B cell (primary cell): Measurements from ENCODE around the gene PIWIL4. TPM values are rescaled to one million over a fixed set of nuclear protein-coding genes. Genes with fewer than 3 reads are reported as not detected.

ENCODE experiments used
- ATAC-seq: fragments of 200-7000 bp; cut with Tn5 transposase; one replicate; pipeline ENCODE4 v1.10.0; 2021; ENCODE audit warnings: low read depth, mild to moderate bottlenecking, moderate number of reproducible peaks, moderate library complexity
- CTCF ChIA-PET: fragments of 350-600 bp; sonication (Branson Sonifier 250); formaldehyde crosslinking; loops from one replicate; lab custom pipeline; 2021; ENCODE audit warnings: antibody characterized with exemption, inconsistent platforms; lab: Charles Lee
- POLR2A ChIA-PET: fragments of 350-600 bp; sonication (Branson Sonifier 250); formaldehyde crosslinking; loops from one replicate; lab custom pipeline; 2021; ENCODE audit warnings: antibody characterized with exemption; lab: Charles Lee
- DNase-seq: peaks from one replicate; pipeline ENCODE4 v3.0.0; 2013
- H2AFZ ChIP-seq: 2 replicates; pipeline ENCODE4 v1.6.1; 2012; ENCODE audit warnings: mild to moderate bottlenecking, low read depth, low read length; ENCODE audit not compliant: insufficient read depth, poor library complexity, severe bottlenecking
- H3K27ac ChIP-seq, 2 donors: 1 replicate in 1 of 2; 2 replicates in 1 of 2; pipeline ENCODE4 v1.5.1; 2012 to 2013; ENCODE audit warnings: low read length in 2 of 2, mild to moderate bottlenecking in 2 of 2, moderate library complexity in 1 of 2
- H3K27me3 ChIP-seq, 4 experiments: fragments of 200-600 bp in 1 of 4; sonication (generic) in 1 of 4; replicated peaks in 1 of 4; 1 replicate in 2 of 4; 2 replicates in 2 of 4; pipeline versions ENCODE4 v1.6.1 to v1.7.0; 2013 to 2016; ENCODE audit warnings: low read length in 3 of 4, mild to moderate bottlenecking in 2 of 4, mixed read lengths in 1 of 4, moderate library complexity in 1 of 4; ENCODE audit not compliant: insufficient read depth in 4 of 4, control insufficient read depth in 3 of 4; ENCODE audit errors: control extremely low read depth in 1 of 4
- H3K36me3 ChIP-seq, 2 experiments: replicated peaks in 1 of 2; 1 replicate in 1 of 2; 2 replicates in 1 of 2; pipeline versions ENCODE4 v1.6.1 to v1.7.1; 2013; ENCODE audit warnings: low read length in 1 of 2; ENCODE audit not compliant: insufficient read depth in 2 of 2, control insufficient read depth in 1 of 2; ENCODE audit errors: control extremely low read depth in 1 of 2, extremely low read depth in 1 of 2
- H3K4me1 ChIP-seq, 2 donors: fragments of 200-600 bp in 1 of 2; sonication (generic) in 1 of 2; 1 replicate in 1 of 2; 2 replicates in 1 of 2; pipeline versions ENCODE4 v1.5.1 to v1.6.1; 2013 to 2017; ENCODE audit warnings: low read length in 2 of 2; ENCODE audit not compliant: control insufficient read depth in 2 of 2, insufficient read depth in 2 of 2
- H3K4me2 ChIP-seq: replicated peaks from 2 replicates; pipeline ENCODE3; 2012; ENCODE audit warnings: mild to moderate bottlenecking, low read depth, low read length; ENCODE audit not compliant: poor library complexity, severe bottlenecking
- H3K4me3 ChIP-seq, 5 experiments: fragments of 200-600 bp in 1 of 5; sonication (generic) in 1 of 5; 1 replicate in 3 of 5; 2 replicates in 2 of 5; pipeline versions ENCODE4 v1.5.1 to v1.7.0; 2011 to 2016; ENCODE audit warnings: low read length in 4 of 5, mild to moderate bottlenecking in 4 of 5, low read depth in 2 of 5, control low read depth in 1 of 5, moderate library complexity in 1 of 5; ENCODE audit not compliant: insufficient read depth in 1 of 5; ENCODE audit errors: control extremely low read depth in 1 of 5, extremely low read depth in 1 of 5
- H3K79me2 ChIP-seq: fragments of 200-600 bp; sonication (generic); one replicate; pipeline ENCODE4 v1.6.0; 2016; ENCODE audit warnings: low read length; ENCODE audit not compliant: control insufficient read depth, insufficient read depth
- H3K9ac ChIP-seq: fragments of 200-600 bp; sonication (generic); 2 replicates; pipeline ENCODE4 v1.6.1; 2017; ENCODE audit warnings: mild to moderate bottlenecking, low read length, moderate library complexity
- H3K9me3 ChIP-seq, 3 donors: one replicate each; pipeline versions ENCODE4 v1.6.1 to v1.7.1; 2013; ENCODE audit warnings: low read length in 2 of 3; ENCODE audit not compliant: control insufficient read depth in 2 of 3, insufficient read depth in 1 of 3; ENCODE audit errors: control extremely low read depth in 1 of 3
- H4K20me1 ChIP-seq: 2 replicates; pipeline ENCODE4 v1.6.0; 2012; ENCODE audit warnings: mild to moderate bottlenecking, low read length; ENCODE audit not compliant: insufficient read depth, control insufficient read depth, poor library complexity, severe bottlenecking
- H3K27ac Mint-ChIP-seq: one replicate; pipeline ENCODE4 v1.8.0; 2021; ENCODE audit warnings: mixed read lengths
- H3K27me3 Mint-ChIP-seq: one replicate; pipeline ENCODE4 v1.8.0; 2021; ENCODE audit warnings: mixed read lengths
- H3K4me1 Mint-ChIP-seq: one replicate; pipeline ENCODE4 v1.8.0; 2021; ENCODE audit warnings: mixed read lengths
- H3K4me3 Mint-ChIP-seq: one replicate; pipeline ENCODE4 v1.8.0; 2021; ENCODE audit warnings: mixed read lengths
- H3K9me3 Mint-ChIP-seq: one replicate; pipeline ENCODE4 v1.8.0; 2022; ENCODE audit warnings: mixed read lengths; ENCODE audit not compliant: insufficient read depth
- EZH2 ChIP-seq: IDR thresholded peaks from 2 replicates; pipeline ENCODE4 v1.6.1; 2012; ENCODE audit warnings: borderline replicate concordance, low read depth, mild to moderate bottlenecking, moderate library complexity, low read length; ENCODE audit not compliant: insufficient read depth, poor library complexity, severe bottlenecking
- WGBS: methylation state at CpG from one replicate; pipeline ENCODE4 v1.1.5; 2013; ENCODE audit warnings: missing lambda C conversion rate; ENCODE audit not compliant: insufficient coverage; 5-methylcytosine and 5-hydroxymethylcytosine counted together
- intact Hi-C: fragments of 100-400 bp; cut with micrococcal nuclease; formaldehyde crosslinking; loops from one replicate; pipeline ENCODE4 v1.10.0; 2022
- polyA plus RNA-seq: library from polyadenylated mRNA; depleted of rRNA; stranded (reverse); fragments of >200 nt; gene quantifications from 2 replicates; pipeline ENCODE4 v1.2.3, GENCODE V29; 2012
- total RNA-seq, 2 donors: library from RNA; stranded (reverse); fragments of 120-200 nt in 1 of 2; gene quantifications; 1 replicate in 1 of 2; 2 replicates in 1 of 2; pipeline versions ENCODE4 v1.2.3 to v1.2.4, GENCODE V29; 2013 to 2022
- TF ChIP-seq, protein P1 (sequence below): fragments of 200-600 bp; IDR thresholded peaks from one replicate; pipeline ENCODE4 v1.8.0; 2022; ENCODE audit warnings: antibody characterized with exemption, mild to moderate bottlenecking

Gene PIWIL4
- total and polyA plus RNA-seq, 2 donors (not counting 1 experiment from before 2014, with no cell fraction given), result 0.67 to 1.4 TPM

DNA sequence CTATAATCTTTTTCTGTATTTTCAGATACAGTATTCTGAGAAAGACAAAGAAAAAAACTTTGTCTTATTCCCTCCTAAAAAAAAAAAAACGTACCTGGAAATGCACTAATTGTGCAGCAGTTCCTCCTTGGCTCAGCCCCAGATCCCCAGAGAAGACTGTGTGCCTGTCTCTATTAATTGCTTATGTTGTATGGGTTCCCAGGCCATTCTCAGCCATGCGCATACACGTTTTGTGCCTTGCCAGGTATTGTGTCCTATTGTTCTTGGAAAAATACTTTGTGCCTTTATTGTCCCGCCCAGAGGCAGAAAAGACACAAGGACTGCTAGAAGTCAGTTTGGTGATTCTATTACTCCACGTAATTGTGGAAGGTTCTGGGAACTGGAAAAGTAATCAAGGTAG is 91.2 kb downstream of the PIWIL4 start:
- no peak overlapping the region for H3K4me3 ChIP-seq
- Mint-ChIP-seq H3K4me3 (no peak overlapping the region), H3K27ac (no peak overlapping the region), H3K27me3 (peaks cover 22% of the 10 kb centered on the region), H3K9me3 (no peaks in the 10 kb centered on the region), H3K4me1 (no peaks in the 10 kb centered on the region)
- no peak for DNase-seq
- intact Hi-C loops, result no loop called here
- no peak overlapping the region for H3K4me2 ChIP-seq
- POLR2A ChIA-PET, result no interaction called here
- no peak overlapping the region for H3K9ac ChIP-seq
- H2AFZ ChIP-seq, result no peak overlapping the region
- no peaks in the 10 kb centered on the region for H3K36me3 ChIP-seq
- no peaks in the 10 kb centered on the region for H3K4me1 ChIP-seq
- WGBS, result 63% methylated on average over 3 of the region's 5 CpGs
- no peaks in the 10 kb centered on the region for H4K20me1 ChIP-seq
- TF ChIP-seq, protein P1, sequence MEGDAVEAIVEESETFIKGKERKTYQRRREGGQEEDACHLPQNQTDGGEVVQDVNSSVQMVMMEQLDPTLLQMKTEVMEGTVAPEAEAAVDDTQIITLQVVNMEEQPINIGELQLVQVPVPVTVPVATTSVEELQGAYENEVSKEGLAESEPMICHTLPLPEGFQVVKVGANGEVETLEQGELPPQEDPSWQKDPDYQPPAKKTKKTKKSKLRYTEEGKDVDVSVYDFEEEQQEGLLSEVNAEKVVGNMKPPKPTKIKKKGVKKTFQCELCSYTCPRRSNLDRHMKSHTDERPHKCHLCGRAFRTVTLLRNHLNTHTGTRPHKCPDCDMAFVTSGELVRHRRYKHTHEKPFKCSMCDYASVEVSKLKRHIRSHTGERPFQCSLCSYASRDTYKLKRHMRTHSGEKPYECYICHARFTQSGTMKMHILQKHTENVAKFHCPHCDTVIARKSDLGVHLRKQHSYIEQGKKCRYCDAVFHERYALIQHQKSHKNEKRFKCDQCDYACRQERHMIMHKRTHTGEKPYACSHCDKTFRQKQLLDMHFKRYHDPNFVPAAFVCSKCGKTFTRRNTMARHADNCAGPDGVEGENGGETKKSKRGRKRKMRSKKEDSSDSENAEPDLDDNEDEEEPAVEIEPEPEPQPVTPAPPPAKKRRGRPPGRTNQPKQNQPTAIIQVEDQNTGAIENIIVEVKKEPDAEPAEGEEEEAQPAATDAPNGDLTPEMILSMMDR, result no peak
- no peak for TF ChIP-seq EZH2
- CTCF ChIA-PET, result no interaction called here
- H3K27me3 ChIP-seq, result peaks cover 0 to 1% (median 0%) of the 10 kb centered on the region in 4 experiments
- no peak for ATAC-seq
- no peak overlapping the region for H3K27ac ChIP-seq
- no peaks in the 10 kb centered on the region for H3K9me3 ChIP-seq
- H3K79me2 ChIP-seq, result no peaks in the 10 kb centered on the region

DNA sequence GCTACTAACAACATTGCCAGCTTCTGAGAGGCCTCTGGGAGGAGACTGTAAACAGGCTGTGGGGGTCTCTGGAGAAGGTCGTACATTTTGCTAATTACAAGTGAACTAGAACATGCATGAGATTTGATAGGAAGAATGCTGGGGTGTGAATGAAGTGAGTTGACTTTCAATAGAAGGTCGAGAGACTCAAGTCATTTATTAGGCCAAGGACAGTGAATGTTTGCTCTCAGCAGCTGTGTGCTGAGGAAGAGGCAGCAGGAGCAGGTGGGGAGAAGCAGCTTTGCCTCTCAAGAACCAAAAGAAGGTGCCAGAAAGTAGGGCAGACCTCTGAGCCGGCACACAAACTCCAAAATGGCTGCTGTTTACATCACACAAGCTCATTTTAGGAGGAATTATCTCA is 91.7 kb downstream of the PIWIL4 start:
- DNase-seq (no peak), ATAC-seq (no peak)
- Histone ChIP-seq H3K36me3 (no peaks in the 10 kb centered on the region), H3K4me2 (no peak overlapping the region), H3K4me1 (no peaks in the 10 kb centered on the region), H4K20me1 (no peaks in the 10 kb centered on the region), H3K27me3 (peaks cover 0 to 4% (median 0%) of the 10 kb centered on the region in 4 experiments), H2AFZ (no peak overlapping the region), H3K27ac (no peak overlapping the region), H3K4me3 (no peak overlapping the region), H3K9ac (no peak overlapping the region), H3K79me2 (no peaks in the 10 kb centered on the region), H3K9me3 (no peaks in the 10 kb centered on the region)
- intact Hi-C loops, result no loop called here
- ChIA-PET CTCF (no interaction called here), POLR2A (no interaction called here)
- no peaks in the 10 kb centered on the region for H3K9me3 Mint-ChIP-seq
- no peaks in the 10 kb centered on the region for H3K4me1 Mint-ChIP-seq
- TF ChIP-seq EZH2, result no peak
- TF ChIP-seq, protein P1, result no peak
- no peak overlapping the region for H3K27ac Mint-ChIP-seq
- H3K27me3 Mint-ChIP-seq, result peaks cover 22% of the 10 kb centered on the region
- no peak overlapping the region for H3K4me3 Mint-ChIP-seq
- whole genome bisulfite sequencing, result 85% methylated on average over 2 of the region's 3 CpGs
